NCI-H146 treated with DMSO at 0.1 percent for 48 hours (cell line): ENCODE data around the gene EEFSEC.

Experiments used
- DNase-seq: peaks from one replicate; lab custom pipeline; 2025; ENCODE audit not compliant: unreplicated experiment; lab: John Stamatoyannopoulos, UW

The EEFSEC gene

GRCh38 chr3:128456776-128457715 lies 303.8 kb downstream of the EEFSEC start:
- DNase-seq: peak; percentile 71

- no peak for DNase-seq
Measured at GRCh38 chr3:128457937-128458336, 304.7 kb downstream of the EEFSEC start.
